ENCODE results near the gene BLACAT1. TPM values are rescaled to one million over a fixed set of nuclear protein-coding genes. Genes with fewer than 3 reads are reported as not detected.
"Not testable (repeated sequence)": the region's sequence is repeated elsewhere in the genome, so short reads cannot be mapped to it uniquely, and the experiment has no call there.

Gene BLACAT1
- total RNA-seq, 1 donor from 2014 or later: not detected

- no peak for DNase-seq (ENCODE audit: low spot score)
These were observed 29.4 kb upstream of the BLACAT1 start for GRCh38 chr1:205484985-205485967.

- DNase-seq (ENCODE audit: low spot score): no peak
These were observed 27.5 kb upstream of the BLACAT1 start for GRCh38 chr1:205483372-205483771.

- not testable (repeated sequence) for DNase-seq (ENCODE audit: low spot score)
These were observed 26.7 kb upstream of the BLACAT1 start for GRCh38 chr1:205482587-205482986.

- no peak for DNase-seq (ENCODE audit: low spot score)
These were observed 25.8 kb upstream of the BLACAT1 start for GRCh38 chr1:205481629-205482151.

- no peak for DNase-seq (ENCODE audit: low spot score)
These were observed 25.4 kb upstream of the BLACAT1 start for GRCh38 chr1:205481218-205481617.

- DNase-seq (ENCODE audit: low spot score): no peak
These were observed 24.6 kb upstream of the BLACAT1 start for GRCh38 chr1:205480349-205480985.

- not testable (repeated sequence) for DNase-seq (ENCODE audit: low spot score)
These were observed 23.1 kb upstream of the BLACAT1 start for GRCh38 chr1:205478985-205479384.

- no peak for DNase-seq (ENCODE audit: low spot score)
These were observed 22.0 kb upstream of the BLACAT1 start for GRCh38 chr1:205477759-205478247.

GRCh38 chr1:205477121-205477758, 21.4 kb upstream of the BLACAT1 start:
- DNase-seq (ENCODE audit: low spot score): no peak

- DNase-seq (ENCODE audit: low spot score): no peak
These were observed 20.8 kb upstream of the BLACAT1 start for GRCh38 chr1:205476648-205477047.

GRCh38 chr1:205475855-205476254, 20.0 kb upstream of the BLACAT1 start:
- no peak for DNase-seq (ENCODE audit: low spot score)

GRCh38 chr1:205474571-205474970, 18.7 kb upstream of the BLACAT1 start:
- no peak for DNase-seq (ENCODE audit: low spot score)

- no peak for DNase-seq (ENCODE audit: low spot score)
These were observed 18.1 kb upstream of the BLACAT1 start for GRCh38 chr1:205473966-205474365.

- no peak for DNase-seq (ENCODE audit: low spot score)
These were observed 17.6 kb upstream of the BLACAT1 start for GRCh38 chr1:205473475-205473874.

- no peak for DNase-seq (ENCODE audit: low spot score)
These were observed 17.0 kb upstream of the BLACAT1 start for GRCh38 chr1:205472737-205473441.

- DNase-seq (ENCODE audit: low spot score): no peak
These were observed 14.3 kb upstream of the BLACAT1 start for GRCh38 chr1:205470131-205470530.

GRCh38 chr1:205466595-205467220, 10.9 kb upstream of the BLACAT1 start:
- DNase-seq (ENCODE audit: low spot score): no peak

GRCh38 chr1:205465392-205465791, 9.5 kb upstream of the BLACAT1 start:
- DNase-seq (ENCODE audit: low spot score): no peak

GRCh38 chr1:205458777-205459566, 3.1 kb upstream of the BLACAT1 start:
- no peak for DNase-seq (ENCODE audit: low spot score)
